GM19035 (cell line): ENCODE data around the gene ALS2.
"Not testable (repeated sequence)": the region's sequence is repeated elsewhere in the genome, so short reads cannot be mapped to it uniquely, and the experiment has no call there.

Experiments used
- ATAC-seq: cut with Tn5 transposase; IDR thresholded peaks from one replicate; pipeline ENCODE4 v1.9.1; 2021; ENCODE audit not compliant: unreplicated experiment

The ALS2 gene

DNA sequence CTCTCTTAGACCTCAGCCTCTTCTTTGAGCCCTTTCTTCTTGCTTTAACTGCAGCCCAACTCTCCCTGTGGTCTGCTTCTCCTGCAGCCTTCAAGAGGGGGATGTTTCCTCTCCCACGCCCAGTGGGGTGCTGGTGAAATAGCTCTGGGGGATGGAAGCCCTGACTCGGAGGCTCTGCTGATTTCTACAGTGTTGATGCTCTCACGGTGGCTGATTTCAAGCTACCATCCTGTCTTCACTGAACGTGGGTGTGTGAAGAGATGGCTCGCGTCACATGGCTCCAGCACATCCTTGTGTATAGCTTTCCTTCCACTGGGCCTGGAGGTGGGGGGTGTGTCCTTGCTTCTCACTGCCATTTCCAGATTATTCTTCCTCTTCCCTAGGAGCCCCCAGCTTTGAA, 102.3 kb downstream of the ALS2 start:
- ATAC-seq: no peak

DNA sequence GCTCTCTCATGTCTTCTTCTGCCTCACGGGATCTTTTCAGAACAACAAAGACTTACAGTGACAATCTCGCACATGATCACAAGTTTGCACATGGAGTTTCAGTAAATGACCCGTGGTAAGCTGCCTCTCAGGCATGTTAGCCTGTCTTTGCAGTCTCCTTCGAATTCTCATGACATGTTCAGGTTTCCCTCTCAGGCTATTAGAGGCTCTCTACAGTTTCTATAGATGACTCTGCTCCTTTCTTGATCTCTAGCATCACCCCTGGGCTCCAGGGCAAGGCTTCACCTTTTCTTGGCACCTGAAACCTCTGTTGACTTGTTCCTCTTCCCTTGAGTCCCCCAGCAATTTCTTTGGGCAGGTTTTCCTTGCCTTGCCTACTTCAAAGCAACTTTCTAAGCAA, 105.3 kb downstream of the ALS2 start:
- ATAC-seq: no peak

DNA sequence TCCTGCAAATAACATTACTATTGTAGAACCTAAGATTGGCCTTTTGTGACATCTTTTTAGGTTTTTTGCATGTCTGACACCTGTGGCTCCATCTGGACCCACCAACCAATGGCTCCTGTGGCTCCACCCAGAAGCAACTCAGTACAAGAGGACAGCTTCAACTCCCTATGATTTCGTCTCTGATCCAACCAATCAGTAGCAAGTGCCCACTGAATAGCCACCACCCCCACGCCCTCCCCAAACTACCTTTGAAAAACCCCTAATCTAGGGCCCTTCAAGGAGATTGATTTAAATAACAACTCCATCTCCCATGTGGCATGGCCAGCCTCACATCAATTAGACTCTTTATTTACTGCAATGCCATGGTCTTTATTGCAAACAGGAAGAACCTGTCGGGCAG, 105.9 kb downstream of the ALS2 start:
- ATAC-seq: no peak

DNA sequence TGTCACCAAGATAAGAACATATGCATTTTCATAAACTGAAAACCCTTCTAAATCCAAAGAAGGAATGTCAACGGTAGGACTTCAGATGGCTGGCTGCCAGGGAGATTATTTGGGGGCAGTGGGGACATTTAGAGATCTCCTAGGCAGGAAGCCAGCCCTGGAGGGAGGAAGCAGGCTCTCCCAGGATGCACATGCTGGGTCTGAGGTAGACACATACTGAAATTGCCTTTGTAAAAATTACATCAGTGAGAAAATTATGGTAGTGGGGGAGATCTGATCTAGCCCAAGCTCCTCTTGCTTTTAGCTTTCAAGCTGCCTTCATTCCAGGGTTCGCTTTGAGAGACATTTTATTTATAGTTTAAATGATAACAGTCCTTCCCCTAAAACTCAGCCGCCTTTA, 106.4 kb downstream of the ALS2 start:
- ATAC-seq: no peak

DNA sequence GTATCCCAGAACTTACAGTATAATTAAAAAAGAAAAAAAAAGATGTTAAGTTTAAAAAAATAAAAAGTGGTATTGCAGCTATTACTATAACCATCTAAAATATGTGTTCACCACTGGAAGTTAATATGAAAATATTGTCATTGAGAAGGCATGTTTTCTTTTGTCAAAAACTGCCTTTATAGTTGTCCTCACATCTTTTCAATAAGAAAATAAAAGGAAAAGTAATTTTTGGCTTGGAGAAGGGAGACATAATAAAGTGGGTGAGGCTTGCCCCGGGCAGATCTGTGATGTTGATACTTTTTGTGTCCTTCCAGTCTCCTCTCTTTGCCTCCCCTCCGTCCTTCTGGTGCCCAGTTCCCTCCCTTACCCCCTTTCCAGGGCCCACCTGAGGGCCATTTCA, 107.2 kb downstream of the ALS2 start:
- ATAC-seq: no peak

DNA sequence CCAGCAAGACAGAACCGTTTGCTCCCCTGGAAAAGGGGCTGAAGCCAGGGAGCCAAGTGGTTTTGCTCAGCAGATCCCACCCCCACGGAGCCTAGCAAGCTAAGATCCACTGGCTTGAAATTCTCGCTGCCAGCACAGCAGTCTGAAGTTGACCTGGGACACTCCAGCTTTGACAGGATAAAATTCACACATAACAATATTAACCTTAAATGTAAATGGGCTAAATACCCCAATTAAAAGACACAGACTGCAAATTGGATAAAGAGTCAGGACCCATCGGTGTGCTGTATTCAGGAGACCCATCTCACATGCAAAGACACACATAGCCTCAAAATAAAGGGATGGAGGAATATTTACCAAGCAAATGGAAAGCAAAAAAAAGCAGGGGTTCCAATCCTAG, 109.5 kb downstream of the ALS2 start:
- not testable (repeated sequence) for ATAC-seq

DNA sequence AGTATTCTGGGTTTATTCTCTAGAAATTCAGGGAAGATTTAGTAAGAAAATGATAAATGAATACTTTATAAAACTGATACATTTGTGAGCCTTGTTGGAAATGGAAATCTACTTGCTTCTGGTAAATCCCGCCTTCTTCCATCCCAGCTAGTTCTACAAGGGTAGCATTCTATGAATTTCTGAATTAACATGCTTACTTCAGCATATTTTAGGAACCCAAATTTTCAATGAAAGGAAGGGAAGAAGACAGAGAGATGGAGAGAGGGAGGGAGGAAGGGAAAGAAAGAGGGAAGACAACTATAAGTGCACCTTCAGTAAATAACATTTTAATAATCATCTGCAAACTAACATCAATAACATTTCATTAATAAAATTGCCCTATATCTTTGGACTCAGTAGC, 110.9 kb downstream of the ALS2 start:
- ATAC-seq: no peak

DNA sequence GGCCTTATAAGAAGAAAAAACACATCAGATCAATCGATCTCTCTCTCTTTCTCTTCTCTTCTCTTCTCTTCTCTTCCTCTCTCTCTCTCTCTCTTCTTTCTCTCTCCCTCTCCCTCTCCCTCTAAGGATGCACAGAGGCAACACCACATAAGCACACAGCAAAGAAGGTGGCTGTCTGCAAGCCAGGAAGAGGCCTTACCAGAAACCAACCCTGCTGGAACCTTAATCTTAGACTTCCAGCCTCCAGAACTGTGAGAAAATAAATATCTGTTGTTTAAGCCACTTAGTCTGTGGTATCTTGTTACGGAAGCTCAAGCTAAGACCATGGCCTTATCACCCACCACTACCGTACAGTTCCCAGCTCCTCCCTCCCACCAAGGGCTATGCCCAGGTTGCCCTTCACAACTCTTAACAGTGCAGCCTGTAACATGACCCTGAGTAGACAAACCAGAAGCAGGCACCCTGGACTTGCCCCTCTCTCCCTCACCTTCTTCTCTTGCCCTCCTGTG, 112.3 kb downstream of the ALS2 start:
- no peak for ATAC-seq

DNA sequence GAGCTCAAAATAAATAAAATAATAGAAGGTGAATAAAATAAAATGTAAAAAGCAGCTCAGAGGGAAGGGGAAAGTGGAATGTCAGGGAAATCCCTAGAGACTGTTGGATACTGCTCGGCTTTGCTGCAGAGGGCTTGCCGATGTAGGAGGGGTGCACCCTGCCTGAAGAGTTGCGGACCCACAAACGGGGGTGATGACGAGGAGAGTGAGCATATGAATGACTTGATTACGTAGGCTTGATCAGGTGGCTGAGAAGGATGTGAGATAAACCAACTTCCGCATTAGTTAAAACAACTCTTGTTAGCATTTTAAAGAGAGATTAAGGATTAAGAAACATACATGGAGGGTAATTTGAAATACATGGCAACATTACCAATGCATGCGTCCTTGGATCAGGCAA, 116.4 kb downstream of the ALS2 start:
- ATAC-seq: no peak

DNA sequence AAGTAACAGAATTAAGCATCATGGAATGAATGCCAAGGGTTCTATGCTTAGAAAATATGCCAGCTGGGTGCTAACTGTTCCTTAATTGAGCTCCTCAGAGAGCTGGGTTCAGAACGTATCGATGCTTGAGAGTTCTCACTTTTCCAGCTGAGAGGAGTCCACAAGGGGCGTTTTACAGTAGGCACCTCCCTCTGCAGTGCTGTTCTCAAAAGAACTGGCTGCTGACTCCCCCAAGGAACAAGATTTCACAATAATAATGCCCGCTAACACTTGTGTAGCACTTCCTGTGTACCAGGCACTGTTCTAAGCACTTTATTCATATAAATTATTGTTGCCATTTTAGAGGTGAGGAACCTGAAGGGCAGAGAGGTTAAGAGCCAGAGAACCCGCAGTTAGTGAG, 119.4 kb downstream of the ALS2 start:
- ATAC-seq: no peak

DNA sequence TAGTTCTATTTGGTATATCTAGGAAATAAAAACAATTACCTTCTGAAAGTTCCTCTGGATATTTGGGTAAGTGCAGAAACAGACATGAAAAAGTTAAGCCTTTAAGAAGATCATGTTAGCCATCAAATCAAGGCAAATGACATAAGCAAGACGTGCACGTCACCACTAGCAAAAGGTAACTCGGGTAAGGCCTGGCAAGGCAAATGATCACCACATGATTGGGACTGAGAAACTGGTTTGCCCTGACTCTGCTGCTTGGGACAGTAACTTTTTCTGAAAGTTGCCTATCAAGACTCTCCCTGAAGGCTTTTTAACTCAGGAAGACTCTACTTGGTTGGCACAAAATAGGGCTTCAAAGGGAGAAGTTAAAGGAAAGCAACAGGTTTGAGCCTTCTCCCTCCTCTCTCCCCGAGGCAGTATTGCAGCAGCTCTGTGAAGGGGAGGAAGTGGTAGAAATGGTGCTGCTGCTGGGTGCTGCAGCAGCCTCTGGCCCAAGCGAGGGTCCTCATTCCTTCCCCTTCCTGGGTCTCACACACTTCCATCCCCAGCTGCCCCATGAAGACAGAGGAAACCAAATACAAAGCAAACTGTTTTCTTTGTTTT, 120.3 kb downstream of the ALS2 start:
- ATAC-seq: no peak

DNA sequence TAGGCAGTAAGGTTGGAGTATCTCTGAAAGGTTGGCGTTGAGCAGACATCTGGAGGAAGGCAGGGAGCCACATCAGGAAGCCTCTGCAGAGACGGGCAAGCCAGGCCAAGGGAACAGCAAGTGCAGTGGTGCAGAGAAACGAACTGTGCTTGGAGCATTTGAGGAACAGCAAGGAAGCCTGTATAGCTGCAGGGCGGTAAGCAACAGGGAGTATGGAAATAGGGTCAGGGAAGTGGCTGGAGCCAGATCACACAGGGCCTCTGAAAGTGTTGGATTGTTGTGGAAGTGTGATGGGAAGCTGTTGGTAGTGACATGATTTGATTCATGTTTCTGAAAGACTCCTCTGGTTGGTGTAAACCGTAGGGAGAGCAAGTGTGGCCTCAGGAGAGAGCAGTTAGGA, 124.0 kb downstream of the ALS2 start:
- no peak for ATAC-seq

DNA sequence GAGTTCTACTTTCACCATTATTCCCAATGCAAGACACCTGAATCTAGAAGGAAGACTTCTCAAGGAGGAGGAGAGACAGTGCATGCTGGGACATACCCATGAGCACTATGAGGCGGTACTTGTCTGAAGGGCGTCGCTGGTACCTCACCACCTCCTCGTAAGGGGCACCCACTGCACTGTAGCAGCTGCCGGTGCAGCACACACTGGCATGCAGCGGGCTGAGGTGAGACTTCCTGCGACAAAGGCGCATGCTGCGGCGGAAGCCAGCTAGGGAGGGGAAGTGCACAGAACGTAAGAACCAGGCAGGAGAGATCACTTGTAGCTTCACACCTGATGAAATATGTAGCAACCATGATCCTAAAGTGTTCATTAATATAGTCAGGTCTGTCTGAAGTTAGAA, 124.6 kb downstream of the ALS2 start:
- ATAC-seq: no peak

DNA sequence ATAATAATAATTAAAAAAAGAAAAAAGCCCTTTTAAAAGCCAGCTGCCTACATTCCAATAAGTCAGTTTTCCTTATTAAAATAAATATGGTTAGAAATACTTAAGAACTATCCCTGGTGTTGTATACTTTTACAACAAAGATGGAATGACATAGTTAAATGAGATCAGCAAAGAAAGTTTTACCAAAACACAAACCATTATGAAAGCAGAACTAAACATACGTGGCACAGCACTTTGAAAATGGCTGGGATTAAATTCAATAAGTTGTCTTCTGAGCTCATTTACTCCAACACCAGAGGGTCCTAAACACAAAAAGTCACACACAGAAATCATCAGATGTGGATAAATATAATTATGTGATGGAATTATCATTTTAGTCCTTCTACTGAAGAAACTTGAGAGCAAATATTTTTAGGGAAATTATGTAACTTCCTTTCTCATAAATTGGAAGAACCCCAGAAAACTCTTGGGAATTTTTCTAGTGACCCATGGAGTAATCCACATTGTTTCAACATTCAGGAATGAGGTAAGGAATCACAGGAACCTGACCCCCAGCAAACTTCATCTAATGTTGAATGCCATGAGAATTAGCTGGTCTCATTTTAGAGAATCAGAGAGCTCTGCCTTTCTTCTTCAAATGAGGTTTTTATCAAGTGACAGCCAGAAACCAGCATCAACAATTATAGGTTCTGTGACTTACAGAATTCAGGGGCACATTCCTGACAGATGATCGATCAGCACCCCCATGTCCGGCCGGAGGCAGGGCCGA, 125.9 kb downstream of the ALS2 start:
- ATAC-seq: no peak

DNA sequence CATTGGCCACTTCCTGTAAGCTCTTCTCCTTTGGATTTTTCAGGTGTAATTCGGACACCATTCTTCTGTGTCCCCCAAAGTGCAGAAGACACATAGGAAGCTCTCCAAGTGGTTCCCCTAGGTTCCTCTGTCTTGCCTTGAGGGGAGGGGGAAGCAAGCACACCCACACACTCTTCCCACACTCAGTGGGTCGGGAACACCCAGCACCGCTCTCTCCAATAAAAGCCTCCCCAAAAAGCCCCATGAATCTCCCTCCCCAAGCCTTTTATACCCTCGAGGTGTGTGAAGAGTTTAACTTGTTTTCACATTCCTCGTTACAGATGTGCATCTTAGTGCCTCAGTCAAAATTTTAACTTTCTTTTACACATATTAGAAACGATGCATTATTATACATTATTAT, 127.5 kb downstream of the ALS2 start:
- ATAC-seq: no peak
